Suprapubic skin (tissue), 4 donors: ENCODE data around the gene PPP1CA.

ENCODE experiments used
- EP300 ChIP-seq: sonication (generic); formaldehyde crosslinking; IDR thresholded peaks from one replicate; pipeline ENCODE4 v1.6.1; 2017; ENCODE audit warnings: antibody characterized with exemption
- POLR2A ChIP-seq, 2 donors: fragments of 450-650 bp; IDR thresholded peaks; one replicate each; pipeline ENCODE4 v1.6.1; 2017; ENCODE audit warnings: antibody characterized with exemption in 2 of 2, mild to moderate bottlenecking in 2 of 2, moderate library complexity in 2 of 2
- POLR2AphosphoS5 ChIP-seq, 3 donors: sonication (generic); formaldehyde crosslinking; IDR thresholded peaks; one replicate each; pipeline ENCODE4 v1.6.1; 2017; ENCODE audit warnings: antibody characterized with exemption in 3 of 3
- TF ChIP-seq, protein P1 (sequence below), 2 donors: fragments of 200-600 bp in 1 of 2; fragments of 450-650 bp in 1 of 2; sonication (generic) in 1 of 2; IDR thresholded peaks; one replicate each; pipeline ENCODE4 v1.5.1; 2016 to 2019; ENCODE audit warnings: antibody characterized with exemption in 2 of 2, mild to moderate bottlenecking in 1 of 2, moderate library complexity in 1 of 2

DNA sequence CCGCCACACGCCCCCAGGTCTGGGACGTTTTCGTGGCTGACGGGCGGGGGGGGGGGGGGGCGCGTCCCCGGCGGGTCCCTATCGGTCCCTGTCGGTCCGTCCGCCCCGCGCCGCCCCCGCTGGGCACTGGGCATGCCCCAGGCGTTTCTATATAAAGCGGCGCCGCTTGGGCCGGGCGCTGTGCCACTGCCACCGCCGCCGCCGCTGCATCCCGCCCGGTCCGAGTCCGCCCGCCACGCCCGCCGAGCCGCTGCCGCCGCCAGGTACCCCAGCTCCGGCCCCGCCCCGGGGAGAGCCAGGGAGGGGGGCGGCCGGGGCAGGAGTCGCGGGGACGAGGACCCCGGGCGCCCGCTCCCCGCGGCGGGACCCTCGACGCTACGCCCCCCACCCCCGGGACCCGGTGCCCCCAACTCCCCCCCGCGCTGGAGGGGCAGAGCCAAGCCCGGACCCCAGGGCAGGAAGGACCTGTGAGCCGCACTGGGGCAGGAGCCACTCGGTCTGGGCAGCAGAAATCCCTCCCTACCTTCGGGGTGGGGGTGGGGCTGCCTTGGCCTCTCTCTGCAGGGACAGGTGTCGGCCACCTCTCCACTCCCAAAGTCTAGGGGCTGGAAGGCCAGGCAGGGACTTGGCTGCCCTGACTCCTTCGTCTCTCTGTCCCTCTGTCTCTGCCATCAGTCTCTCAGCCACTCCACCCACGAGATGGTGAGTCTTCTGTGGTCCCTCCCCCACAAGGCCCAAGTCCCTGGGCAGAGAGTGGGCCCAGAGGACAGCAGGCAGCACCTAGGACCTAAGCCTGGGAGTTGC lies 14.0 kb upstream of the PPP1CA start, which contains the start of gene CARNS1:
- TF ChIP-seq POLR2AphosphoS5 (IDR thresholded peaks at IDR 0.05) (no peak), POLR2A (IDR thresholded peaks at IDR 0.05) (no peak), EP300 (no peak)
- TF ChIP-seq, protein P1, sequence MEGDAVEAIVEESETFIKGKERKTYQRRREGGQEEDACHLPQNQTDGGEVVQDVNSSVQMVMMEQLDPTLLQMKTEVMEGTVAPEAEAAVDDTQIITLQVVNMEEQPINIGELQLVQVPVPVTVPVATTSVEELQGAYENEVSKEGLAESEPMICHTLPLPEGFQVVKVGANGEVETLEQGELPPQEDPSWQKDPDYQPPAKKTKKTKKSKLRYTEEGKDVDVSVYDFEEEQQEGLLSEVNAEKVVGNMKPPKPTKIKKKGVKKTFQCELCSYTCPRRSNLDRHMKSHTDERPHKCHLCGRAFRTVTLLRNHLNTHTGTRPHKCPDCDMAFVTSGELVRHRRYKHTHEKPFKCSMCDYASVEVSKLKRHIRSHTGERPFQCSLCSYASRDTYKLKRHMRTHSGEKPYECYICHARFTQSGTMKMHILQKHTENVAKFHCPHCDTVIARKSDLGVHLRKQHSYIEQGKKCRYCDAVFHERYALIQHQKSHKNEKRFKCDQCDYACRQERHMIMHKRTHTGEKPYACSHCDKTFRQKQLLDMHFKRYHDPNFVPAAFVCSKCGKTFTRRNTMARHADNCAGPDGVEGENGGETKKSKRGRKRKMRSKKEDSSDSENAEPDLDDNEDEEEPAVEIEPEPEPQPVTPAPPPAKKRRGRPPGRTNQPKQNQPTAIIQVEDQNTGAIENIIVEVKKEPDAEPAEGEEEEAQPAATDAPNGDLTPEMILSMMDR (IDR thresholded peaks at IDR 0.05): no peak
